Activated T-cell treated with anti-CD3 and anti-CD28 coated beads, Interleukin-2, amount 50 U/mL, for 4 hours (primary cell): ENCODE measurements around the gene GPN2. TPM values are rescaled to one million over a fixed set of nuclear protein-coding genes. Genes with fewer than 3 reads are reported as not detected.
"Not testable (repeated sequence)": the region's sequence is repeated elsewhere in the genome, so short reads cannot be mapped to it uniquely, and the experiment has no call there.

Experiments used
- ATAC-seq, 2 donors: fragments of 200-7000 bp; cut with Tn5 transposase; one replicate each; pipeline ENCODE4 v1.10.0; 2021
- DNase-seq: peaks from one replicate; pipeline ENCODE4 v3.0.0-alpha.2; 2020
- H3K27me3 Mint-ChIP-seq: one replicate; pipeline ENCODE4 v1.8.0; 2021; ENCODE audit warnings: low read depth, mixed read lengths
- H3K36me3 Mint-ChIP-seq: one replicate; pipeline ENCODE4 v1.8.0; 2022; ENCODE audit warnings: mixed read lengths; ENCODE audit not compliant: insufficient read depth
- H3K4me1 Mint-ChIP-seq: one replicate; pipeline ENCODE4 v1.8.0; 2021; ENCODE audit warnings: low read depth, mixed read lengths
- H3K4me3 Mint-ChIP-seq: one replicate; pipeline ENCODE4 v1.8.0; 2021; ENCODE audit warnings: mild to moderate bottlenecking, moderate library complexity, mixed read lengths
- H3K9me3 Mint-ChIP-seq: one replicate; pipeline ENCODE4 v1.8.0; 2021; ENCODE audit warnings: mixed read lengths
- total RNA-seq, 3 donors: library from RNA; stranded (reverse); gene quantifications; one replicate each; pipeline ENCODE4 v1.2.1, GENCODE V29; 2021

The GPN2 gene
- total RNA-seq, 3 donors from 2014 or later, result 59.9 to 62.0 (median 61.1) TPM

DNA sequence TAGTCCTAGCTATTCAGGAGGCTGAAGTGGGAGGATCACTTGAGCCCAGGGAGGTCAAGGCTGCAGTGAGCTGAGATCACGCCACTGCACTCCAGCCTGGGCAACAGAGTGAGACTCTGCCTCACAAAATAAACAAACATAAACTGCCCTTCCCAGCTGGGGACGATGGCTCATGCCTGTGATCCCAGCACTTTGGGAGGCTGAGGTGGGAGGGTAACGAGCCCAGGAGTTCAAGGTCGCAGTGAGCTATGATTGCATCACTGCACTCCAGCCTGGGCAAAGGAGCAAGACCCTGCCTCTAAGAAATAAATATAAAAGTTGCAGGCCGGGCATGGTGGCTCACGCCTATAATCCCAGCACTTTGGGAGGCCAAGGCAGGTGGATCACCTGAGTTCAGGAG is 8.5 kb downstream of the GPN2 start:
- H3K4me3 Mint-ChIP-seq, DNase-seq, ATAC-seq, H3K9me3 Mint-ChIP-seq, H3K27me3 Mint-ChIP-seq, H3K4me1 Mint-ChIP-seq: not testable (repeated sequence)
- peaks cover 32% of the 10 kb centered on the region for H3K36me3 Mint-ChIP-seq

DNA sequence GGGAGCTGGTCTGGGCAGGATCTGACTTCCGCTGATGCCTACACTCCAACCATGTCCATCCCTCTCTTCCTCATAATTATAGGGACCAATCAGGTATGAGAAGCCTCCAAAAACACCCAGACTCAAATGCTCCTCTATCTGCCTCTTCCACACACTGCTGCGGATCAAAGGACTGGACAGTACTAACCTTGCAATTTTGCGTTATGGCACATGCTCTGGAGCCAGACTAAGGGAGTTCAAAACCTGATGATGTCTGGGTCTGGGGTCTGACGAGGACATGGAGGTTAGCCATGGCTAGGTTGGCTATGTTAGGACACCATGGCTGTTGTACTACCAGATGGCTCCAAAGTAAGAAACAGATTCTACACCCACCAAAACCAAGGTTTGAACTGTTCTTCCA is 10.3 kb downstream of the GPN2 start:
- no peak overlapping the region for H3K4me3 Mint-ChIP-seq
- no peaks in the 10 kb centered on the region for H3K9me3 Mint-ChIP-seq
- no peak for ATAC-seq
- no peaks in the 10 kb centered on the region for H3K27me3 Mint-ChIP-seq
- DNase-seq, result no peak
- peaks cover 2% of the 10 kb centered on the region for H3K4me1 Mint-ChIP-seq
- peaks cover 25% of the 10 kb centered on the region for H3K36me3 Mint-ChIP-seq

DNA sequence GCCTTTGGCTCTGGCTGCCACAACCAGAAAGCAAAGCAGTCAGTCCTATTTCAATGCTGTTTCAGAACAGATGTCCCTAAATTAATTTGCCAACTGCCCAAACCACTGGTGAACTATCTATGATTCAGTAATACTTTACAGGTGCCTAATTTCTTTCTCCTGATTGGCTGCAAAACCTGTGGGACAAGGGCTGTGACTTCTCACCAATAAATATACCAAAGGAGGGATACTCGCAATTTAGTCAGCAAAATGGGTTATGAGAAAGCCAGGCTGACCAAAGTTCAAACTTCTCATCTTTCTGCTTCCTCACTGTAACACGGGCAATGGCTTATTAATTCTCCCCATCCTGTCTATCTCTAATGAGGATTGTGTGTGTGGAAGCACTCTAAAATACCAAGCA is 12.8 kb downstream of the GPN2 start:
- Mint-ChIP-seq H3K9me3 (no peaks in the 10 kb centered on the region), H3K36me3 (peaks cover 6% of the 10 kb centered on the region), H3K27me3 (no peaks in the 10 kb centered on the region), H3K4me3 (no peak overlapping the region), H3K4me1 (no peaks in the 10 kb centered on the region)
- no peak for ATAC-seq
- DNase-seq, result no peak

DNA sequence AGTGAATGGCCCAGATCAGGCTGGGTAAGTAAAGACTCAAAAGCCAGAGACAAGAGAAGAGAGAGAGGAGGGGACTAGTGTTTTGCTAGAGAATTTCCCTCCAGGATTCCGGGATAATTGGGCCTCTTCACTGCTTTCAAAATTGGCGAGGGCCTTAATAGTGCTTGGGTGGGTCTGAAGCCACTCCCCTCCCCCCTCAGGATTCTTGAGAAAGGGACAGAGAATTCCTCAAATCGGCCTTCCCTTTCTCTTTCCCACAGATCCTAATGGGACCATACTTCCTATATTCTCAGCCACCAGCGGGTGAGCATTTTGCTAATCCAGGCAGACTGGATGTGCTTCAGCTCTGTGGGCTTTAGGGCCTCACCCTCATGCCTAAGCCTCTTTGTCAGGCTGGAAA is 15.2 kb downstream of the GPN2 start:
- ATAC-seq, result no peak
- H3K4me1 Mint-ChIP-seq, result no peaks in the 10 kb centered on the region

DNA sequence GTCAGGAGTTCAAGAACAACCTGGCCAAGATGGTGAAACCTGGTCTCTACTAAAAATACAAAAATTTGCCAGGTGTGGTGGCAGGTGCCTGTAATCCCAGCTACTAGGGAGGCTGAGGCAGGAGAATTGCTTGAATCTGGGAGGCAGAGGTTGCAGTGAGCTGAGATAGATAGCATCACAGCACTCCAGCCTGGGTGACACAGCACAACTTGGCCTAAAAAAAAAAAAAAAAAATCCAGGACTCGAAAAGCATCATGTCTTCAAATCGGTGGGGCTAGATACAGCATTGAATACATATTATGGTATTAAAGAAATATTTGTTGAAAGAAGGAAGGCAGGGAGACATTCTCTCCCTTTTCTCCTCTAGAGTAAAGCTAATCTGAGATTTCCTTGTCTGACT is 17.0 kb downstream of the GPN2 start:
- not testable (repeated sequence) for H3K36me3 Mint-ChIP-seq, H3K4me1 Mint-ChIP-seq, H3K4me3 Mint-ChIP-seq, H3K9me3 Mint-ChIP-seq, H3K27me3 Mint-ChIP-seq, ATAC-seq, DNase-seq

More for the DNA sequence above, 15.2 kb downstream of the GPN2 start:
- Mint-ChIP-seq H3K36me3 (peaks cover 2% of the 10 kb centered on the region), H3K27me3 (no peaks in the 10 kb centered on the region), H3K4me3 (no peak overlapping the region), H3K9me3 (no peaks in the 10 kb centered on the region)
- no peak for DNase-seq

DNA sequence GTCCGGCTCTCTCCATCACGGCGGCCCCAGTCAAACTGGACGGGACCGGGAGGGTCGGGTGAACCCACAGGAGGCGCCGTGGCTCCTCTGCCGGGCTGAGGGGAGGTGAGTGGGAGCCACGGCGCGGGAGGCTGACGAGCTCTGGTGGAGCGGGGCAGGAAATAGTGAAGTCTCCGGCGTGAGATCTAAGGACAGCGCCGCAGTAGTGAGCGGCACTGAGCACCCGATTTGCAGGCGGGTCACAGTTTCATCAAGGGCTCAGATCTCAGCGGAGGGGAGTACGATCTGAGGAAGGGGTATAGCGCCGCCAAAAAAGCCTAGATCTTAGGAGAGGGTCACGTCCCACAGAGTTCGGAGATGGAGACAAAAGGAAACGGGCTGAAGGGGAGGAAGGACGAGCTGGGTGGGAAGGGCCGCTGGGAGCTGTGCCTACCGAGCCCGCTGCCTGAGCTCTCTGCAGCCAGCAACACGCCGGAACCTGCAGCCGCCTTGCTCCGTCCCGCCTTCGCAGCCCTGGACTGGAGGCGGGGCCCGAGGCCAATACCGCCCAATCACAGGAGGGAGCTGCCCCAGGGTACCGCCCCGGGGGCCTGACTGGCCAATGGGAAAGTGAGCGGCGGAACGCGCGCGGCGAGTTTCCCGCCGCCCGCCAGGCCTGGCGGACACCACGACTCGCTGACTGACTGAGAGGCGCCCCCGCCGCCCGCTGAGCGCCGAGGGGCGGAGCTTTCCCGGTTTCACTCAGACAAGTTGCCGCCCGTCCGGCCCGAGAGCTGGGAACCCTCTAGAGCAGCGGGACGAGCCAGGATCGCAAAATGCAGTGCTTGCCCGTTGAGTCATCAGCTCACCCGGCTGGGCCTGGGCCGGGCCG is 25.2 kb downstream of the GPN2 start:
- Mint-ChIP-seq H3K4me1 (peaks cover 25% of the 10 kb centered on the region), H3K27me3 (no peaks in the 10 kb centered on the region), H3K9me3 (no peaks in the 10 kb centered on the region), H3K4me3 (peak overlapping the region; percentile 87), H3K36me3 (no peaks in the 10 kb centered on the region)
- ATAC-seq (peak; percentile 95 to 98), DNase-seq (peak; percentile 90)

DNA sequence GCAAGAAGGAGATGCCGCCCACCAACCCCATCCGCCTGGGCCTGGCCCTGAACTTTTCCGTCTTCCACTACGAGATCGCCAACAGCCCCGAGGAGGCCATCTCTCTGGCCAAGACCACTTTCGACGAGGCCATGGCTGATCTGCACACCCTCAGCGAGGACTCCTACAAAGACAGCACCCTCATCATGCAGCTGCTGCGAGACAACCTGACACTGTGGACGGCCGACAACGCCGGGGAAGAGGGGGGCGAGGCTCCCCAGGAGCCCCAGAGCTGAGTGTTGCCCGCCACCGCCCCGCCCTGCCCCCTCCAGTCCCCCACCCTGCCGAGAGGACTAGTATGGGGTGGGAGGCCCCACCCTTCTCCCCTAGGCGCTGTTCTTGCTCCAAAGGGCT is 26.4 kb downstream of the GPN2 start:
- no peaks in the 10 kb centered on the region for H3K27me3 Mint-ChIP-seq
- no peak for DNase-seq
- ATAC-seq, result no peak
- H3K9me3 Mint-ChIP-seq, result no peaks in the 10 kb centered on the region
- peak overlapping the region; percentile 87 for H3K4me3 Mint-ChIP-seq
- H3K4me1 Mint-ChIP-seq, result peaks cover 25% of the 10 kb centered on the region
- no peaks in the 10 kb centered on the region for H3K36me3 Mint-ChIP-seq

DNA sequence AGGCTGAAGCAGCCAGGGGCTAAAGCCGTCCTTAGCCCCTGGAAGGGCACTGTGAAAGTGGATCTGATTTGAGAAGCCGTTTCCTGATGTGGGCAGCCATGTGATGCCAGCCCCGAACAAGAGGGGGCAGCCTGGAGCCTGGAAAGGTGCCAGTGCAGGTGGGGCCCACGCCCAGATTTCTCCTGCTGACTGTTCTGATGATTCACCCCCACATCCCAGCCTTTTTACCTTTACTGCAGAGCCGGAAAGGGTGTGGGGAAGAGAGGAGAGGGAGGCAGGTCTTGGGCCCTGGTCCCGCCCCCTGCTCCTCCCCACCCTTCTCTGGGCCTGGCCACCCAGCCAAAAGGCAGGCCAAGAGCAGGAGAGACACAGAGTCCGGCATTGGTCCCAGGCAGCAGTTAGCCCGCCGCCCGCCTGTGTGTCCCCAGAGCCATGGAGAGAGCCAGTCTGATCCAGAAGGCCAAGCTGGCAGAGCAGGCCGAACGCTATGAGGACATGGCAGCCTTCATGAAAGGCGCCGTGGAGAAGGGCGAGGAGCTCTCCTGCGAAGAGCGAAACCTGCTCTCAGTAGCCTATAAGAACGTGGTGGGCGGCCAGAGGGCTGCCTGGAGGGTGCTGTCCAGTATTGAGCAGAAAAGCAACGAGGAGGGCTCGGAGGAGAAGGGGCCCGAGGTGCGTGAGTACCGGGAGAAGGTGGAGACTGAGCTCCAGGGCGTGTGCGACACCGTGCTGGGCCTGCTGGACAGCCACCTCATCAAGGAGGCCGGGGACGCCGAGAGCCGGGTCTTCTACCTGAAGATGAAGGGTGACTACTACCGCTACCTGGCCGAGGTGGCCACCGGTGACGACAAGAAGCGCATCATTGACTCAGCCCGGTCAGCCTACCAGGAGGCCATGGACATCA is 27.1 kb downstream of the GPN2 start, which contains the start of gene SFN:
SFN (plus strand) TSS at position 369 of the 904 bp plus-strand sequence; CDS start at position 433, 64 bp downstream.
- ATAC-seq, result no peak
- no peaks in the 10 kb centered on the region for H3K36me3 Mint-ChIP-seq

DNA sequence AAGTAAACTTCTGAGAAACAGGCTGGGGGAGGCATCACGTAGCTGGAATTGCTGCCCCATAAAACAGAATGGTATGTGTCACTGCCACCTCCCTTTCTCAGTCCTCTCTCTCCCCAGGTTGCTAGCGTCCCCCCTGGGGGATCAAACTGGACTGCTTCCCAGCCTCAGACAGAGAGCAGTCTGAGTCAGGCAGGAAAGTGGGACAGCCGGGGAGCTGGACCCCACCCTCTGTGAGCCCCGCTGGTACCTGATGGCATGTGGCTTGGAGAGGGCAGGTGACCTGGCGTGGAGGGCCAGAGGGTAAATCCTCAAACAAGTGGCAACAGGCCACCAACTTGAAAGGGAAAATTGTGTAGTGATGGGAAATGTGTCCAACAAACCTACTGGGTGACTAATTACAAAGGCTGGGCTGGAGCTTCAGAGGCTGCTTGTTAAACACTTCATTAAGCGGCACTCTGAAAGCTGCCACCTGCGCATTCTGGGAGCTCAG is 28.1 kb downstream of the GPN2 start:
- Mint-ChIP-seq H3K4me1 (peaks cover 25% of the 10 kb centered on the region), H3K36me3 (peaks cover 3% of the 10 kb centered on the region), H3K4me3 (no peak overlapping the region), H3K9me3 (no peaks in the 10 kb centered on the region), H3K27me3 (no peaks in the 10 kb centered on the region)
- ATAC-seq (no peak), DNase-seq (no peak)

More for the DNA sequence above, 27.1 kb downstream of the GPN2 start, which contains the start of gene SFN:
- H3K27me3 Mint-ChIP-seq, result no peaks in the 10 kb centered on the region
- DNase-seq, result peak; percentile 48
- peaks cover 25% of the 10 kb centered on the region for H3K4me1 Mint-ChIP-seq
- peak within 1 kb of the TSS; percentile 87 for H3K4me3 Mint-ChIP-seq
- H3K9me3 Mint-ChIP-seq, result no peaks in the 10 kb centered on the region

DNA sequence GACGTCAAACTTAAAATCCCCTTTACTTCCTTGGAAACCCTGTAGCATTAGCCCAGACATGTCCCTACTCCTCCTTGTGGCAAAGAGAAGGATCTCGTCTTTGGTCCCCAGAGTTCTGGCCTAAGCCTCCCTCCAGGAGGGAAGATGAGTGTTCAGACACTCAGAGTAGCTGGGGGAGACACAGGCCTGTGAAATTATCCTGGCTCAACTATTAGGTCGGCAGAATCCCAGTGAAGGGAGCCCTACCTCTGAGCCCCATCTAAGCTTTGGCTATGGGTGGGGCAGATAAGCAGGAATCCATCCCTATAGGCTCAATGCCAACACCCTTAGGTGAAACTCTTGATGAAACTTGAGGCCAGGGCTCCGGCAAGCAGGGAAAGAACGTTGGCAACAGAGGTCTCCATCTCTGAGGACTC is 28.8 kb downstream of the GPN2 start:
- Mint-ChIP-seq H3K4me3 (no peak overlapping the region), H3K9me3 (no peaks in the 10 kb centered on the region), H3K36me3 (peaks cover 4% of the 10 kb centered on the region), H3K27me3 (no peaks in the 10 kb centered on the region), H3K4me1 (peaks cover 25% of the 10 kb centered on the region)
- no peak for ATAC-seq
- DNase-seq, result no peak

DNA sequence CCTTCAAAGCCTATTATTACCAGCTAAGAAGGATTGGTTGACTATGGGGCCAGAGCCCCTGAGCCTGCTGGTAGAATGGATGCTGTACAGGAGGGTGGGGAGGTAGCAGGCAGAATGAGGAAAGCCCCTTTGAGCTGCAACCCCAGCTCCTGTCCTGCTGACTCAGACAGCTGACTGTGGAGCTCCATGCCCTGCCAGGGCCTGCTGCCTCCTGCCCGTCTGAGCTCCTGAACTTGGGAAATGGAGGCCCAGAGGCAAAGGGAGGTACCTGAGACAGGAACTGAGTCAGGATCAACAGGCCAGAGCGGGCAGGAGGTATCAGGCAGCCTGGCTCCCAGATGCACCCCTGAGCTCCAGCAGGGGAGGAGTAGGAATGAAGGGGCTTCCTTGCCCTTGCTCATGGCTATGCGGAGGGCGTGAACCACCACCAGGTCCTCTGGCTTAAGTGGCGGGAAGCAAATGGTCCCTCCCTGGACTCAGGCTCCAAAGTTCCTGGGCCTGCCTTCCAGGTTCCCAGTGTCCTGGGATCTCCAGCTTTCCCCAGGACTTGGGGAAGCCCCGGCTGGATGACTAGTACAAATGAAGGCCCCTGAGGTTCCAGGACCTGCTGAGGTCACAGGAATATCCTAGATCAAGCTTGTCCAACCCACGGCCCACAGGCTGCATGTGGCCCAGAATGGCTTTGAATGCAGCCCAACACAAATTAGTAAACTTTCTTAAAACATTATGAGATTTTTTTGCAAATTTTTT is 31.0 kb downstream of the GPN2 start:
- DNase-seq, result no peak
- Mint-ChIP-seq H3K4me3 (no peak overlapping the region), H3K9me3 (no peaks in the 10 kb centered on the region), H3K36me3 (peaks cover 4% of the 10 kb centered on the region), H3K4me1 (peaks cover 19% of the 10 kb centered on the region), H3K27me3 (no peaks in the 10 kb centered on the region)
- no peak for ATAC-seq

DNA sequence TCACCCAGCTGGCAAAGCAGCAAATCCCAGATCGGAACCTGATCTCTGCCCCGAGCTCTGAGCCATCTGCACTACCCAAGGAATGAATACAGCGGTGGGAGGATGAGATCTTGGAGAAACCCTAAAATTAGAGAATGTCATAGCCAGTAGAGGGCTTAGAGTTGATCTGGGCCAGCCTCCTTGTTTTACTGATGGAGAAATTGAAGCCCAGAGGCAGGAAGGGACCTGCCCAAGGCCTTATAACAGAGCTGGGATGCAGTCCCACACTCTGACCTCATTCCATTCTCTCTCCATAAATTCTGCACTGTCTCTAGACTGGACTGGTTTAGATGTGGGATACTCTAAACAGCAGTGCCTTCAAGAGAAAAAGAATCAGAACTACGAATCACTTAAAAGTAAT is 31.9 kb downstream of the GPN2 start:
- Mint-ChIP-seq H3K4me3 (no peak overlapping the region), H3K36me3 (peaks cover 5% of the 10 kb centered on the region), H3K9me3 (no peaks in the 10 kb centered on the region), H3K27me3 (no peaks in the 10 kb centered on the region), H3K4me1 (peaks cover 13% of the 10 kb centered on the region)
- no peak for ATAC-seq
- no peak for DNase-seq

DNA sequence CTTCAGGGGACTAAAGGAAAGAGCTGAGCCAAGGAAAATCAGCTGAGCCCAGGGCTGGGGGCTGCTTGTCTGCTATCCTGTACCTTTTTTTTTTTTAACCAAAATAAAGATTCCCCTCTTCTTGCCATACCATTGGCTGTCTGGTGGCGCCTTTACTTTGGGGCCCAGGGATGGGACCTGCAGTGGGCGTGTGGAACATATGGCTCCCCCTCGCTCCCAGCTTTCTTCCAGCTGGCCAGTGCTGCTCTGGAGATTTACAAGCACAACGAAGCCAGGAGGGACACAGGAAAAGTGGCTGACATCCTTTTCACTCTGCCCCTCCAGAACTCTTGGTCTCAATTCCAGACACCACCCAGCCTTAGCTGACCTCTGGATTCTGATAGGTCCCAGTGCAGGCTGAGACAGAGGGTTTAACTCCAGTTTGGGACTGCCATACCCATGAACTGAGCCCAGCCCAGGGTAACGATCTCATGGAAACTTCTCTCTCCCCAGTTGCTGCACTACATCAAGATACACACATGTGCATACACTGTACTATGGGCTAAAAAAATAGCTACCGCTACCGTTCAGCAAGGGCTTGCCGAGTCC is 32.5 kb downstream of the GPN2 start:
- no peak overlapping the region for H3K4me3 Mint-ChIP-seq
- H3K27me3 Mint-ChIP-seq, result no peaks in the 10 kb centered on the region

More for the DNA sequence above, 32.5 kb downstream of the GPN2 start:
- DNase-seq (no peak), ATAC-seq (no peak)
- H3K4me1 Mint-ChIP-seq, result peaks cover 7% of the 10 kb centered on the region
- H3K36me3 Mint-ChIP-seq, result peaks cover 11% of the 10 kb centered on the region
- no peaks in the 10 kb centered on the region for H3K9me3 Mint-ChIP-seq
